HCT116 (cell line): ENCODE measurements around the gene LMO7. TPM values are rescaled to one million over a fixed set of nuclear protein-coding genes. Genes with fewer than 3 reads are reported as not detected.

Source experiments
- ATAC-seq: fragments of 200-7000 bp; cut with Tn5 transposase; 2 replicates; pipeline ENCODE4 v1.9.1; 2020; ENCODE audit warnings: mild to moderate bottlenecking, moderate library complexity
- BruUV-seq: library from RNA; stranded (reverse); fragments of 400-500 nt; replicated peaks from 2 replicates; lab custom pipeline; 2021; lab: Mats Ljungman, UMichigan
- CTCF ChIA-PET: fragments of 300-600 bp; sonication (Branson Sonifier 250); formaldehyde crosslinking; loops from one replicate; lab custom pipeline; 2021; ENCODE audit warnings: antibody characterized with exemption; lab: Charles Lee
- POLR2A ChIA-PET: fragments of 300-600, 350-600 bp; sonication (Branson Sonifier 250); formaldehyde crosslinking; loops from one replicate; lab custom pipeline; 2021; ENCODE audit warnings: antibody characterized with exemption; lab: Charles Lee
- RAD21 ChIA-PET, 2 experiments: fragments of 300-600 bp; sonication (Branson Sonifier 250); formaldehyde crosslinking; loops; one replicate each; lab custom pipeline; 2023; ENCODE audit warnings: low total read pairs in 2 of 2; ENCODE audit not compliant: uncharacterized antibody in 2 of 2, unreplicated experiment in 2 of 2, low non-redundant PET in 1 of 2; lab: Charles Lee
- DNase-seq: peaks from one replicate; pipeline ENCODE4 v3.0.0-alpha.2; 2010; ENCODE audit warnings: low read depth, low spot score
- H2AFZ ChIP-seq: fragments of 200-600 bp; shearing (Covaris generic), sonication (generic); 2 replicates; pipeline ENCODE4 v1.6.1; 2017; ENCODE audit warnings: low read depth, mixed run types, mixed read lengths, antibody characterized with exemption, low read length; ENCODE audit not compliant: poor library complexity, severe bottlenecking
- H3K27ac ChIP-seq: 2 replicates; pipeline ENCODE4 v1.5.1; 2012; ENCODE audit warnings: low read depth, low read length
- H3K27me3 ChIP-seq: fragments of 200-600 bp; sonication (generic); 2 replicates; pipeline ENCODE4 v1.6.1; 2016; ENCODE audit warnings: mixed run types, low read length, mixed read lengths; ENCODE audit not compliant: insufficient read depth
- H3K36me3 ChIP-seq, 2 experiments: fragments of 200-500 bp in 1 of 2; fragments of 200-600 bp in 1 of 2; sonication (Bioruptor generic) in 1 of 2; sonication (generic) in 1 of 2; 2 replicates each; pipeline versions ENCODE4 v1.5.1 to v1.6.1; 2014 to 2016; ENCODE audit warnings: low read length in 2 of 2, inconsistent platforms in 1 of 2, mixed read lengths in 1 of 2, mixed run types in 1 of 2; ENCODE audit not compliant: insufficient read depth in 2 of 2, control insufficient read depth in 1 of 2
- H3K4me1 ChIP-seq, 2 experiments: fragments of 200-600 bp in 1 of 2; sonication (generic) in 1 of 2; 2 replicates each; pipeline versions ENCODE4 v1.5.1 to v1.6.1; 2012 to 2017; ENCODE audit warnings: low read length in 2 of 2, inconsistent platforms in 1 of 2, mild to moderate bottlenecking in 1 of 2, mixed read lengths in 1 of 2, mixed run types in 1 of 2, moderate library complexity in 1 of 2; ENCODE audit not compliant: insufficient read depth in 2 of 2, control insufficient read depth in 1 of 2
- H3K4me2 ChIP-seq: fragments of 200-600 bp; sonication (generic); 2 replicates; pipeline ENCODE4 v1.6.1; 2017; ENCODE audit warnings: mixed run types, low read length, mixed read lengths
- H3K4me3 ChIP-seq, 2 experiments: fragments of 200-600 bp in 1 of 2; sonication (generic) in 1 of 2; replicated peaks in 1 of 2; 2 replicates each; pipeline ENCODE4 v1.5.1; 2011 to 2016; ENCODE audit warnings: low read length in 2 of 2, control low read depth in 1 of 2, low read depth in 1 of 2, mild to moderate bottlenecking in 1 of 2, mixed read lengths in 1 of 2, mixed run types in 1 of 2
- H3K79me2 ChIP-seq: fragments of 200-600 bp; sonication (generic); 2 replicates; pipeline ENCODE4 v1.6.1; 2017; ENCODE audit warnings: mild to moderate bottlenecking, mixed run types, low read length, moderate library complexity, mixed read lengths; ENCODE audit not compliant: insufficient read depth
- H3K9ac ChIP-seq: fragments of 200-600 bp; sonication (generic); 2 replicates; pipeline ENCODE4 v1.6.1; 2016; ENCODE audit warnings: low read length, mixed read lengths
- H3K9me2 ChIP-seq: fragments of 200-600 bp; sonication (generic), shearing (Covaris generic); 2 replicates; pipeline ENCODE4 v1.6.1; 2017; ENCODE audit warnings: mixed run types, mild to moderate bottlenecking, moderate library complexity; ENCODE audit not compliant: insufficient read depth
- H3K9me3 ChIP-seq, 2 experiments: fragments of 200-500 bp in 1 of 2; fragments of 200-600 bp in 1 of 2; sonication (Bioruptor generic) in 1 of 2; sonication (generic) in 1 of 2; 2 replicates each; pipeline ENCODE4 v1.6.1; 2014 to 2017; ENCODE audit warnings: low read length in 2 of 2, mixed read lengths in 2 of 2, inconsistent platforms in 1 of 2, low read depth in 1 of 2, mild to moderate bottlenecking in 1 of 2, mixed run types in 1 of 2, moderate library complexity in 1 of 2; ENCODE audit not compliant: control insufficient read depth in 1 of 2, insufficient read depth in 1 of 2
- H4K20me1 ChIP-seq: fragments of 200-600 bp; sonication (generic), shearing (Covaris generic); 2 replicates; pipeline ENCODE4 v1.6.1; 2017; ENCODE audit warnings: mixed run types, mild to moderate bottlenecking, moderate library complexity; ENCODE audit not compliant: insufficient read depth
- EZH2 ChIP-seq: fragments of 200-600 bp; sonication (generic); IDR thresholded peaks from 2 replicates; pipeline ENCODE4 v1.6.1; 2017; ENCODE audit warnings: antibody characterized with exemption, mixed run types
- FOSL1 ChIP-seq: IDR thresholded peaks from 2 replicates; pipeline ENCODE4 v1.6.1; 2012; ENCODE audit warnings: low read depth
- SP1 ChIP-seq: IDR thresholded peaks from 2 replicates; pipeline ENCODE4 v1.6.1; 2012; ENCODE audit warnings: low read depth
- ZBTB33 ChIP-seq: IDR thresholded peaks from 2 replicates; pipeline ENCODE4 v1.6.1; 2011; ENCODE audit warnings: mild to moderate bottlenecking, low read length, moderate library complexity; ENCODE audit not compliant: insufficient replicate concordance; ENCODE audit errors: extremely low read depth
- ZFX ChIP-seq: fragments of 450-650 bp; IDR thresholded peaks from 2 replicates; pipeline ENCODE4 v1.6.1; 2017
- intact Hi-C: fragments of 100-400 bp; cut with micrococcal nuclease; formaldehyde crosslinking; loops from 2 replicates; pipeline ENCODE4 v1.10.0; 2022
- total RNA-seq: library from RNA; stranded (reverse); gene quantifications from one replicate; pipeline ENCODE4 v1.2.1, GENCODE V29; 2021; ENCODE audit not compliant: unreplicated experiment
- TF ChIP-seq, protein P1 (sequence below): IDR thresholded peaks from 2 replicates; pipeline ENCODE4 v1.6.1; 2012; ENCODE audit warnings: low read depth

LMO7 gene
- total RNA-seq, 1 experiment from 2014 or later, result 8.1 TPM

DNA sequence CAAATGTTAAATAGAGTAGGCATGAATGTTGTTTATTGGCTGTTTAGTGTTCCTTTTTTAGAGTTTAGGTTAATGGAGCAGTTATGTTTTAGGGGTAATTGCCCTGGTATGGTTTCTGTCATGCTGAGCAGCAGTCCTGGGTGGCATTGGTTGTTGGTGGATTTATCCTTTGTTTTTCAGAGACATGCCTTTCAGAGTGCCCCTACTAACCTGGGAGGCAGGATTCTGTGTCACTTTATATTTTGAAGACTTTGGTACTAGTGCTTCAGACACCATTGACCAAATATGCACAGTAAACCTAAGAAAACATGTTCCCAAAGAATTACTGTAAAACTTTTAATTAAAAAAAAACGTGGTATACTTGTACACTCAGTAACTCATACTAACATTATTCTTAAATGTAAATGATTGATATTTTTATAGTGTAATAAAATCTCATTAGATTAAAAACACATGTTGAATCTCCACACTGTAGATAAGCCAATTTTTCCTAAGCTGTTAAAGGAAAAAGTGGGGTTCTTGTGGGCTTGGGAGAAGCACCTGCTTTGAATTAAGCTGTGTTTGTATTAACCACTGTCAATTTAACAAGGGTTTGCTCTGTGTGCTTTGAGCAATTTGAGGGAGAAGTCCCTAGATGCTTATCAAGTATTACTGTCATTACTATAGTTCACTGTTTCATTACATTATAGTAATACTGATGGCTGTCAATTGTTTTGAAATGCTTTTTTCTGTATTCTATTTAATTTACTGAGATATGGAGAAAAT lies 133.2 kb downstream of the LMO7 start (continued):
- no peak for TF ChIP-seq FOSL1

GRCh38 chr13:75770164-75770563 lies 134.0 kb downstream of the LMO7 start:
- Histone ChIP-seq H3K9me2 (no peaks in the 10 kb centered on the region), H3K9me3 (no peaks in the 10 kb centered on the region), H2AFZ (no peak overlapping the region), H3K27me3 (no peaks in the 10 kb centered on the region), H3K4me1 (peaks cover 7 to 23% of the 10 kb centered on the region in 2 experiments), H3K4me2 (no peak overlapping the region), H3K4me3 (no peak overlapping the region), H3K27ac (no peak overlapping the region), H3K79me2 (no peaks in the 10 kb centered on the region), H4K20me1 (no peaks in the 10 kb centered on the region), H3K36me3 (no peaks in the 10 kb centered on the region), H3K9ac (no peak overlapping the region)
- DNase-seq (no peak), ATAC-seq (no peak)
- TF ChIP-seq ZBTB33, result no peak
- no peak for TF ChIP-seq ZFX
- TF ChIP-seq, protein P1, sequence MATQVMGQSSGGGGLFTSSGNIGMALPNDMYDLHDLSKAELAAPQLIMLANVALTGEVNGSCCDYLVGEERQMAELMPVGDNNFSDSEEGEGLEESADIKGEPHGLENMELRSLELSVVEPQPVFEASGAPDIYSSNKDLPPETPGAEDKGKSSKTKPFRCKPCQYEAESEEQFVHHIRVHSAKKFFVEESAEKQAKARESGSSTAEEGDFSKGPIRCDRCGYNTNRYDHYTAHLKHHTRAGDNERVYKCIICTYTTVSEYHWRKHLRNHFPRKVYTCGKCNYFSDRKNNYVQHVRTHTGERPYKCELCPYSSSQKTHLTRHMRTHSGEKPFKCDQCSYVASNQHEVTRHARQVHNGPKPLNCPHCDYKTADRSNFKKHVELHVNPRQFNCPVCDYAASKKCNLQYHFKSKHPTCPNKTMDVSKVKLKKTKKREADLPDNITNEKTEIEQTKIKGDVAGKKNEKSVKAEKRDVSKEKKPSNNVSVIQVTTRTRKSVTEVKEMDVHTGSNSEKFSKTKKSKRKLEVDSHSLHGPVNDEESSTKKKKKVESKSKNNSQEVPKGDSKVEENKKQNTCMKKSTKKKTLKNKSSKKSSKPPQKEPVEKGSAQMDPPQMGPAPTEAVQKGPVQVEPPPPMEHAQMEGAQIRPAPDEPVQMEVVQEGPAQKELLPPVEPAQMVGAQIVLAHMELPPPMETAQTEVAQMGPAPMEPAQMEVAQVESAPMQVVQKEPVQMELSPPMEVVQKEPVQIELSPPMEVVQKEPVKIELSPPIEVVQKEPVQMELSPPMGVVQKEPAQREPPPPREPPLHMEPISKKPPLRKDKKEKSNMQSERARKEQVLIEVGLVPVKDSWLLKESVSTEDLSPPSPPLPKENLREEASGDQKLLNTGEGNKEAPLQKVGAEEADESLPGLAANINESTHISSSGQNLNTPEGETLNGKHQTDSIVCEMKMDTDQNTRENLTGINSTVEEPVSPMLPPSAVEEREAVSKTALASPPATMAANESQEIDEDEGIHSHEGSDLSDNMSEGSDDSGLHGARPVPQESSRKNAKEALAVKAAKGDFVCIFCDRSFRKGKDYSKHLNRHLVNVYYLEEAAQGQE, result no peak
- no peak for TF ChIP-seq EZH2
- no peak for TF ChIP-seq SP1
- ChIA-PET POLR2A (no interaction called here), CTCF (no interaction called here), RAD21 (interaction anchor here in 1 of 2 experiments (0.6 kb wide), 1 partner anchor 9 kb away, joined by 3 read pairs; no protein-coding TSS in a partner anchor)
- BruUV-seq, result no TSS peak
- intact Hi-C loops, result no loop called here
